CD4-positive, alpha-beta T cell treated with Interleukin-2 at 100 ng/mL for 4 hours (primary cell): ENCODE measurements around the gene RPS16.

Experiments
- DNase-seq: peaks from one replicate; pipeline ENCODE4 v3.0.0-alpha.2; 2020; ENCODE audit warnings: low spot score

The RPS16 gene

GRCh38 chr19:39449116-39449797 is 13.5 kb upstream of the RPS16 start:
- no peak for DNase-seq

- no peak for DNase-seq
Observed at GRCh38 chr19:39448271-39448670, 12.5 kb upstream of the RPS16 start.

- no peak for DNase-seq
Observed at GRCh38 chr19:39446365-39447084, 10.8 kb upstream of the RPS16 start.

GRCh38 chr19:39445196-39446111 is 9.7 kb upstream of the RPS16 start, which contains the start of gene SUPT5H:
SUPT5H (plus strand) TSS chr19:39445582; CDS start chr19:39445891, 309 bp downstream.
- DNase-seq: peak; percentile 98

- no peak for DNase-seq
Observed at GRCh38 chr19:39444598-39445195, 8.9 kb upstream of the RPS16 start.

- no peak for DNase-seq
Observed at GRCh38 chr19:39438270-39438934, 2.7 kb upstream of the RPS16 start.

GRCh38 chr19:39436350-39436716 is 584 bp upstream of the RPS16 start:
- no peak for DNase-seq

GRCh38 chr19:39434123-39435076 is 1.3 kb downstream of the RPS16 start:
- no peak for DNase-seq

- no peak for DNase-seq
Observed at GRCh38 chr19:39433480-39434079, 2.2 kb downstream of the RPS16 start.

GRCh38 chr19:39432677-39433025 is 3.1 kb downstream of the RPS16 start:
- no peak for DNase-seq

- DNase-seq: peak; percentile 82
Observed at GRCh38 chr19:39430675-39431593, 4.8 kb downstream of the RPS16 start.

GRCh38 chr19:39428283-39429112 is 7.3 kb downstream of the RPS16 start:
- DNase-seq: no peak

GRCh38 chr19:39427707-39428106 is 8.0 kb downstream of the RPS16 start:
- no peak for DNase-seq

- no peak for DNase-seq
Observed at GRCh38 chr19:39426170-39426569, 9.6 kb downstream of the RPS16 start.

GRCh38 chr19:39425744-39426143 is 10.0 kb downstream of the RPS16 start:
- DNase-seq: no peak

GRCh38 chr19:39424934-39425333 is 10.8 kb downstream of the RPS16 start:
- DNase-seq: no peak

- no peak for DNase-seq
Observed at GRCh38 chr19:39423258-39424086, 12.3 kb downstream of the RPS16 start.
